ENCODE measurements around the gene ZBTB5. TPM values are rescaled to one million over a fixed set of nuclear protein-coding genes. Genes with fewer than 3 reads are reported as not detected.
A peak's percentile ranks its signal among the peaks of the same experiment; 100 is the strongest.

Gene ZBTB5
- total and polyA plus RNA-seq, 2 of the 13 experiments (the other 11 are each of a cell fraction or from before 2014, with no cell fraction given) = 12.5 to 20.5 TPM

DNA sequence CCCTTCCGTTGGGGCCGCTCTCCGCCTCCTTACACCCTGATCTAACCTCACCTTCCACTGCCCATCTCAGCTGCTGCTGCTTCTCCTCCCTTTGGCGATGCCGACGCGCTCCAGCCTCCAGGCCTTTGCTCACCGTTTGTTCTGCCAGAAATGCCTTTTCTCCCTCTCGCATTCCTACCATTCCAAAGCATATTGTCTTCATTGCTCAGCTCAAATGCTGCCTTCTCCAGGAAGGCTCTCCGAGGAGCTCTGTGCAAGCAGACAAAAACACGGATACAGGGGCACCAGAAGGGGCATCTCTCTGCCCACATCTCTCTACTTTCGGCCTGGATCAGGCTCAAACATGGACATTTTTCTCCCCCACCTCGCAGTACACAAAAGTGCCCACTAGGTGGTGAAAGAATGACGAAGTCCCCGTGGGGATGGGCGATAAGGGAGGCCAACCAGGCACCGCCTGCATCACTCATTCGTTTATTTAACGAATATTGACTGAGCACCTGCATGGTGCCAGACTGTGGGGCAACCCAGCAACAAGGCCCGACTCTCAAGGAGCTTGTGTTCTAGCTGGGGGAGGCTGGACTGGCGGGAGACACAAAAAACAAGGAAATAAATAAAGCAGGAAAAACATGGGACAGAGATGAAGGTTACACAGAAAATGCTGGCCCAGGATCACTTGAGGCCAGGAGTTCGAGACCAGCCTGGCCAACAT is 50.1 kb downstream of the ZBTB5 start (continued):
- TF ChIP-seq, protein P1, sequence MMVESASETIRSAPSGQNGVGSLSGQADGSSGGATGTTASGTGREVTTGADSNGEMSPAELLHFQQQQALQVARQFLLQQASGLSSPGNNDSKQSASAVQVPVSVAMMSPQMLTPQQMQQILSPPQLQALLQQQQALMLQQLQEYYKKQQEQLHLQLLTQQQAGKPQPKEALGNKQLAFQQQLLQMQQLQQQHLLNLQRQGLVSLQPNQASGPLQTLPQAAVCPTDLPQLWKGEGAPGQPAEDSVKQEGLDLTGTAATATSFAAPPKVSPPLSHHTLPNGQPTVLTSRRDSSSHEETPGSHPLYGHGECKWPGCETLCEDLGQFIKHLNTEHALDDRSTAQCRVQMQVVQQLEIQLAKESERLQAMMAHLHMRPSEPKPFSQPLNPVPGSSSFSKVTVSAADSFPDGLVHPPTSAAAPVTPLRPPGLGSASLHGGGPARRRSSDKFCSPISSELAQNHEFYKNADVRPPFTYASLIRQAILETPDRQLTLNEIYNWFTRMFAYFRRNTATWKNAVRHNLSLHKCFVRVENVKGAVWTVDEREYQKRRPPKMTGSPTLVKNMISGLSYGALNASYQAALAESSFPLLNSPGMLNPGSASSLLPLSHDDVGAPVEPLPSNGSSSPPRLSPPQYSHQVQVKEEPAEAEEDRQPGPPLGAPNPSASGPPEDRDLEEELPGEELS (CRISPR knock-in tag; IDR thresholded peaks at IDR 0.05) = peak; percentile 45; the same call in 1 of the 2 replicates
- TF ChIP-seq GATAD2A (CRISPR knock-in tag; IDR thresholded peaks at IDR 0.05) = peak; percentile 74
- TF ChIP-seq, protein P2, sequence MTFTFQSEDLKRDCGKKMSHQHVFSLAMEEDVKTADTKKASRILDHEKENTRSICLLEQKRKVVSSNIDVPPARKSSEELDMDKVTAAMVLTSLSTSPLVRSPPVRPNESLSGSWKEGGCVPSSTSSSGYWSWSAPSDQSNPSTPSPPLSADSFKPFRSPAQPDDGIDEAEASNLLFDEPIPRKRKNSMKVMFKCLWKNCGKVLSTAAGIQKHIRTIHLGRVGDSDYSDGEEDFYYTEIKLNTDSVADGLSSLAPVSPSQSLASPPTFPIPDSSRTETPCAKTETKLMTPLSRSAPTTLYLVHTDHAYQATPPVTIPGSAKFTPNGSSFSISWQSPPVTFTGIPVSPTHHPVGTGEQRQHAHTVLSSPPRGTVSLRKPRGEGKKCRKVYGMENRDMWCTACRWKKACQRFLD (CRISPR knock-in tag; IDR thresholded peaks at IDR 0.05; ENCODE audit: borderline replicate concordance) = no peak
- TF ChIP-seq CCDC6 (CRISPR knock-in tag; IDR thresholded peaks at IDR 0.05) = 0 out of 2 replicates have a peak, but pooled peaks have one; percentile 51
- TF ChIP-seq ZSCAN31 (CRISPR knock-in tag; IDR thresholded peaks at IDR 0.05; ENCODE audit: low read depth) = 0 out of 2 replicates have a peak, but pooled peaks have one; percentile 41
- no peak for TF ChIP-seq CENPT (CRISPR knock-in tag; IDR thresholded peaks at IDR 0.05; ENCODE audit: low read depth)
- TF ChIP-seq, protein P3, sequence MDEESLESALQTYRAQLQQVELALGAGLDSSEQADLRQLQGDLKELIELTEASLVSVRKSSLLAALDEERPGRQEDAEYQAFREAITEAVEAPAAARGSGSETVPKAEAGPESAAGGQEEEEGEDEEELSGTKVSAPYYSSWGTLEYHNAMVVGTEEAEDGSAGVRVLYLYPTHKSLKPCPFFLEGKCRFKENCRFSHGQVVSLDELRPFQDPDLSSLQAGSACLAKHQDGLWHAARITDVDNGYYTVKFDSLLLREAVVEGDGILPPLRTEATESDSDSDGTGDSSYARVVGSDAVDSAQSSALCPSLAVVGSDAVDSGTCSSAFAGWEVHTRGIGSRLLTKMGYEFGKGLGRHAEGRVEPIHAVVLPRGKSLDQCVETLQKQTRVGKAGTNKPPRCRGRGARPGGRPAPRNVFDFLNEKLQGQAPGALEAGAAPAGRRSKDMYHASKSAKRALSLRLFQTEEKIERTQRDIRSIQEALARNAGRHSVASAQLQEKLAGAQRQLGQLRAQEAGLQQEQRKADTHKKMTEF (CRISPR knock-in tag; IDR thresholded peaks at IDR 0.05) = peak; percentile 21; the same call in 1 of the 2 replicates
- peak; percentile 39; the same call in 1 of the 2 replicates for TF ChIP-seq KAT8 (CRISPR knock-in tag; IDR thresholded peaks at IDR 0.05)
- no peak for TF ChIP-seq HNF4G (IDR thresholded peaks at IDR 0.05; ENCODE audit: borderline replicate concordance, low read depth, low read length)
- no peak for TF ChIP-seq HNF4G (CRISPR knock-in tag; IDR thresholded peaks at IDR 0.05; ENCODE audit: borderline replicate concordance, low read depth)
- TF ChIP-seq, protein P4, sequence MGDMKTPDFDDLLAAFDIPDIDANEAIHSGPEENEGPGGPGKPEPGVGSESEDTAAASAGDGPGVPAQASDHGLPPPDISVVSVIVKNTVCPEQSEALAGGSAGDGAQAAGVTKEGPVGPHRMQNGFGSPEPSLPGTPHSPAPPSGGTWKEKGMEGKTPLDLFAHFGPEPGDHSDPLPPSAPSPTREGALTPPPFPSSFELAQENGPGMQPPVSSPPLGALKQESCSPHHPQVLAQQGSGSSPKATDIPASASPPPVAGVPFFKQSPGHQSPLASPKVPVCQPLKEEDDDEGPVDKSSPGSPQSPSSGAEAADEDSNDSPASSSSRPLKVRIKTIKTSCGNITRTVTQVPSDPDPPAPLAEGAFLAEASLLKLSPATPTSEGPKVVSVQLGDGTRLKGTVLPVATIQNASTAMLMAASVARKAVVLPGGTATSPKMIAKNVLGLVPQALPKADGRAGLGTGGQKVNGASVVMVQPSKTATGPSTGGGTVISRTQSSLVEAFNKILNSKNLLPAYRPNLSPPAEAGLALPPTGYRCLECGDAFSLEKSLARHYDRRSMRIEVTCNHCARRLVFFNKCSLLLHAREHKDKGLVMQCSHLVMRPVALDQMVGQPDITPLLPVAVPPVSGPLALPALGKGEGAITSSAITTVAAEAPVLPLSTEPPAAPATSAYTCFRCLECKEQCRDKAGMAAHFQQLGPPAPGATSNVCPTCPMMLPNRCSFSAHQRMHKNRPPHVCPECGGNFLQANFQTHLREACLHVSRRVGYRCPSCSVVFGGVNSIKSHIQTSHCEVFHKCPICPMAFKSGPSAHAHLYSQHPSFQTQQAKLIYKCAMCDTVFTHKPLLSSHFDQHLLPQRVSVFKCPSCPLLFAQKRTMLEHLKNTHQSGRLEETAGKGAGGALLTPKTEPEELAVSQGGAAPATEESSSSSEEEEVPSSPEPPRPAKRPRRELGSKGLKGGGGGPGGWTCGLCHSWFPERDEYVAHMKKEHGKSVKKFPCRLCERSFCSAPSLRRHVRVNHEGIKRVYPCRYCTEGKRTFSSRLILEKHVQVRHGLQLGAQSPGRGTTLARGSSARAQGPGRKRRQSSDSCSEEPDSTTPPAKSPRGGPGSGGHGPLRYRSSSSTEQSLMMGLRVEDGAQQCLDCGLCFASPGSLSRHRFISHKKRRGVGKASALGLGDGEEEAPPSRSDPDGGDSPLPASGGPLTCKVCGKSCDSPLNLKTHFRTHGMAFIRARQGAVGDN (CRISPR knock-in tag; IDR thresholded peaks at IDR 0.05) = peak; percentile 47
- TF ChIP-seq, protein P5, sequence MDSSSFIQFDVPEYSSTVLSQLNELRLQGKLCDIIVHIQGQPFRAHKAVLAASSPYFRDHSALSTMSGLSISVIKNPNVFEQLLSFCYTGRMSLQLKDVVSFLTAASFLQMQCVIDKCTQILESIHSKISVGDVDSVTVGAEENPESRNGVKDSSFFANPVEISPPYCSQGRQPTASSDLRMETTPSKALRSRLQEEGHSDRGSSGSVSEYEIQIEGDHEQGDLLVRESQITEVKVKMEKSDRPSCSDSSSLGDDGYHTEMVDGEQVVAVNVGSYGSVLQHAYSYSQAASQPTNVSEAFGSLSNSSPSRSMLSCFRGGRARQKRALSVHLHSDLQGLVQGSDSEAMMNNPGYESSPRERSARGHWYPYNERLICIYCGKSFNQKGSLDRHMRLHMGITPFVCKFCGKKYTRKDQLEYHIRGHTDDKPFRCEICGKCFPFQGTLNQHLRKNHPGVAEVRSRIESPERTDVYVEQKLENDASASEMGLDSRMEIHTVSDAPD (CRISPR knock-in tag; IDR thresholded peaks at IDR 0.05) = no peak
- TF ChIP-seq PITX1 (CRISPR knock-in tag; IDR thresholded peaks at IDR 0.05) = 0 out of 2 replicates have a peak, but pooled peaks have one; percentile 33
- TF ChIP-seq EHMT2 (IDR thresholded peaks at IDR 0.05; ENCODE audit: borderline replicate concordance, low read depth, low read length) = peak; percentile 49; the same call in 1 of the 2 replicates
- TF ChIP-seq KDM2A (CRISPR knock-in tag; IDR thresholded peaks at IDR 0.05; ENCODE audit: borderline replicate concordance, low read depth) = peak; percentile 50; the same call in 1 of the 2 replicates
- TF ChIP-seq TEAD3 (CRISPR knock-in tag; optimal IDR thresholded peaks at IDR 0.05; ENCODE audit: borderline replicate concordance) = peak; percentile 66
- TF ChIP-seq HCFC1 (IDR thresholded peaks at IDR 0.05; ENCODE audit: low read depth, low read length) = no peak

Data from HepG2 (cell line).